ENCODE data around the gene STK24.
"Not testable (repeated sequence)": the region's sequence is repeated elsewhere in the genome, so short reads cannot be mapped to it uniquely, and the experiment has no call there.

Gene STK24

GRCh38 chr13:98598043-98598442, 21.1 kb upstream of the STK24 start:
- H3K4me1 ChIP-seq (ENCODE audit: control insufficient read depth, insufficient read depth, low read length, unreplicated experiment): no peaks in the 10 kb centered on the region
- no peaks in the 10 kb centered on the region for H3K79me2 ChIP-seq (ENCODE audit: control insufficient read depth, insufficient read depth, low read length, unreplicated experiment)
- no peaks in the 10 kb centered on the region for H3K36me3 ChIP-seq (ENCODE audit: insufficient read depth, low read length)
- H3K27ac ChIP-seq (ENCODE audit: low read depth, low read length): no peak overlapping the region
- 0 out of 2 replicates have a peak, but pooled peaks cover 6% of the 10 kb centered on the region for H3K27me3 ChIP-seq (ENCODE audit: insufficient read depth, low read length)
- no peak overlapping the region for H3K4me3 ChIP-seq (ENCODE audit: low read depth, low read length)
- H2AFZ ChIP-seq (ENCODE audit: low read length, unreplicated experiment): no peak overlapping the region

GRCh38 chr13:98595134-98595533, 18.2 kb upstream of the STK24 start:
- Histone ChIP-seq H3K4me3 (ENCODE audit: low read depth, low read length) (no peak overlapping the region), H2AFZ (ENCODE audit: low read length, unreplicated experiment) (no peak overlapping the region), H3K36me3 (ENCODE audit: insufficient read depth, low read length) (no peaks in the 10 kb centered on the region), H3K79me2 (ENCODE audit: control insufficient read depth, insufficient read depth, low read length, unreplicated experiment) (no peaks in the 10 kb centered on the region), H3K27me3 (ENCODE audit: insufficient read depth, low read length) (0 out of 2 replicates have a peak, but pooled peaks cover 6% of the 10 kb centered on the region), H3K27ac (ENCODE audit: low read depth, low read length) (no peak overlapping the region), H3K4me1 (ENCODE audit: control insufficient read depth, insufficient read depth, low read length, unreplicated experiment) (no peaks in the 10 kb centered on the region)

GRCh38 chr13:98592362-98592732, 15.4 kb upstream of the STK24 start:
- Histone ChIP-seq H2AFZ (ENCODE audit: low read length, unreplicated experiment) (no peak overlapping the region), H3K27me3 (ENCODE audit: insufficient read depth, low read length) (no peaks in the 10 kb centered on the region)

GRCh38 chr13:98591721-98592361, 14.9 kb upstream of the STK24 start:
- Histone ChIP-seq H3K27me3 (ENCODE audit: insufficient read depth, low read length) (no peaks in the 10 kb centered on the region), H3K36me3 (ENCODE audit: insufficient read depth, low read length) (no peaks in the 10 kb centered on the region), H3K79me2 (ENCODE audit: control insufficient read depth, insufficient read depth, low read length, unreplicated experiment) (no peaks in the 10 kb centered on the region), H3K27ac (ENCODE audit: low read depth, low read length) (no peak overlapping the region), H2AFZ (ENCODE audit: low read length, unreplicated experiment) (no peak overlapping the region), H3K4me3 (ENCODE audit: low read depth, low read length) (no peak overlapping the region), H3K4me1 (ENCODE audit: control insufficient read depth, insufficient read depth, low read length, unreplicated experiment) (no peaks in the 10 kb centered on the region)

More at GRCh38 chr13:98592362-98592732, 15.4 kb upstream of the STK24 start:
- Histone ChIP-seq H3K4me3 (ENCODE audit: low read depth, low read length) (no peak overlapping the region), H3K4me1 (ENCODE audit: control insufficient read depth, insufficient read depth, low read length, unreplicated experiment) (no peaks in the 10 kb centered on the region), H3K36me3 (ENCODE audit: insufficient read depth, low read length) (no peaks in the 10 kb centered on the region), H3K27ac (ENCODE audit: low read depth, low read length) (no peak overlapping the region), H3K79me2 (ENCODE audit: control insufficient read depth, insufficient read depth, low read length, unreplicated experiment) (no peaks in the 10 kb centered on the region)

- H3K36me3 ChIP-seq (ENCODE audit: insufficient read depth, low read length); H3K79me2 ChIP-seq (ENCODE audit: control insufficient read depth, insufficient read depth, low read length, unreplicated experiment); H3K27me3 ChIP-seq (ENCODE audit: insufficient read depth, low read length); H2AFZ ChIP-seq (ENCODE audit: low read length, unreplicated experiment); H3K27ac ChIP-seq (ENCODE audit: low read depth, low read length); H3K4me1 ChIP-seq (ENCODE audit: control insufficient read depth, insufficient read depth, low read length, unreplicated experiment); H3K4me3 ChIP-seq (ENCODE audit: low read depth, low read length): not testable (repeated sequence)
Observed at GRCh38 chr13:98590471-98590870, 13.6 kb upstream of the STK24 start.

- H2AFZ ChIP-seq (ENCODE audit: low read length, unreplicated experiment); H3K4me3 ChIP-seq (ENCODE audit: low read depth, low read length); H3K79me2 ChIP-seq (ENCODE audit: control insufficient read depth, insufficient read depth, low read length, unreplicated experiment); H3K36me3 ChIP-seq (ENCODE audit: insufficient read depth, low read length); H3K27me3 ChIP-seq (ENCODE audit: insufficient read depth, low read length); H3K4me1 ChIP-seq (ENCODE audit: control insufficient read depth, insufficient read depth, low read length, unreplicated experiment); H3K27ac ChIP-seq (ENCODE audit: low read depth, low read length): not testable (repeated sequence)
Observed at GRCh38 chr13:98589516-98589915, 12.6 kb upstream of the STK24 start.

GRCh38 chr13:98586400-98587345, 9.8 kb upstream of the STK24 start:
- Histone ChIP-seq H3K4me1 (ENCODE audit: control insufficient read depth, insufficient read depth, low read length, unreplicated experiment) (peaks cover 17% of the 10 kb centered on the region), H3K27ac (ENCODE audit: low read depth, low read length) (no peak overlapping the region), H3K36me3 (ENCODE audit: insufficient read depth, low read length) (no peaks in the 10 kb centered on the region), H3K4me3 (ENCODE audit: low read depth, low read length) (no peak overlapping the region), H3K79me2 (ENCODE audit: control insufficient read depth, insufficient read depth, low read length, unreplicated experiment) (no peaks in the 10 kb centered on the region), H3K27me3 (ENCODE audit: insufficient read depth, low read length) (no peaks in the 10 kb centered on the region), H2AFZ (ENCODE audit: low read length, unreplicated experiment) (no peak overlapping the region)

- no peaks in the 10 kb centered on the region for H3K79me2 ChIP-seq (ENCODE audit: control insufficient read depth, insufficient read depth, low read length, unreplicated experiment)
- no peak overlapping the region for H2AFZ ChIP-seq (ENCODE audit: low read length, unreplicated experiment)
- H3K4me3 ChIP-seq (ENCODE audit: low read depth, low read length): no peak overlapping the region
- peaks cover 21% of the 10 kb centered on the region for H3K4me1 ChIP-seq (ENCODE audit: control insufficient read depth, insufficient read depth, low read length, unreplicated experiment)
- H3K27me3 ChIP-seq (ENCODE audit: insufficient read depth, low read length): no peaks in the 10 kb centered on the region
- no peak overlapping the region for H3K27ac ChIP-seq (ENCODE audit: low read depth, low read length)
- H3K36me3 ChIP-seq (ENCODE audit: insufficient read depth, low read length): no peaks in the 10 kb centered on the region
Observed at GRCh38 chr13:98585946-98586345, 9.0 kb upstream of the STK24 start.

GRCh38 chr13:98585398-98585754, 8.5 kb upstream of the STK24 start:
- Histone ChIP-seq H3K79me2 (ENCODE audit: control insufficient read depth, insufficient read depth, low read length, unreplicated experiment) (no peaks in the 10 kb centered on the region), H2AFZ (ENCODE audit: low read length, unreplicated experiment) (no peak overlapping the region), H3K4me1 (ENCODE audit: control insufficient read depth, insufficient read depth, low read length, unreplicated experiment) (peaks cover 21% of the 10 kb centered on the region), H3K36me3 (ENCODE audit: insufficient read depth, low read length) (no peaks in the 10 kb centered on the region), H3K27me3 (ENCODE audit: insufficient read depth, low read length) (no peaks in the 10 kb centered on the region), H3K4me3 (ENCODE audit: low read depth, low read length) (no peak overlapping the region), H3K27ac (ENCODE audit: low read depth, low read length) (no peak overlapping the region)

GRCh38 chr13:98584668-98585397, 7.9 kb upstream of the STK24 start:
- Histone ChIP-seq H3K27me3 (ENCODE audit: insufficient read depth, low read length) (no peaks in the 10 kb centered on the region), H3K4me3 (ENCODE audit: low read depth, low read length) (no peak overlapping the region), H3K36me3 (ENCODE audit: insufficient read depth, low read length) (no peaks in the 10 kb centered on the region), H3K79me2 (ENCODE audit: control insufficient read depth, insufficient read depth, low read length, unreplicated experiment) (no peaks in the 10 kb centered on the region), H3K4me1 (ENCODE audit: control insufficient read depth, insufficient read depth, low read length, unreplicated experiment) (peaks cover 21% of the 10 kb centered on the region), H3K27ac (ENCODE audit: low read depth, low read length) (no peak overlapping the region), H2AFZ (ENCODE audit: low read length, unreplicated experiment) (no peak overlapping the region)
